ENCODE measurements around the gene SLC12A7.
"Not testable (repeated sequence)": the region's sequence is repeated elsewhere in the genome, so short reads cannot be mapped to it uniquely, and the experiment has no call there.

The SLC12A7 gene

GRCh38 chr5:1021969-1022336 is 89.9 kb downstream of the SLC12A7 start:
- H3K36me3 ChIP-seq (ENCODE audit: control insufficient read depth in 5 of 5, insufficient read depth in 5 of 5, low read length in 5 of 5); H3K4me1 ChIP-seq (ENCODE audit: control insufficient read depth in 5 of 5, insufficient read depth in 5 of 5, low read length in 5 of 5); H3K4me3 ChIP-seq (ENCODE audit: low read depth in 1 of 5, low read length in 5 of 5); H3K9me3 ChIP-seq (ENCODE audit: control insufficient read depth in 5 of 5, low read length in 5 of 5); H3K27ac ChIP-seq (ENCODE audit: low read depth, low read length); H3K9ac ChIP-seq (ENCODE audit: low read length in 5 of 5); H3K27me3 ChIP-seq (ENCODE audit: control insufficient read depth in 5 of 5, insufficient read depth in 4 of 5, low read length in 5 of 5): not testable (repeated sequence)

GRCh38 chr5:1021136-1021968 is 90.5 kb downstream of the SLC12A7 start:
- Histone ChIP-seq H3K27me3 (ENCODE audit: control insufficient read depth in 5 of 5, insufficient read depth in 4 of 5, low read length in 5 of 5) (no peaks in the 10 kb centered on the region), H3K27ac (ENCODE audit: low read depth, low read length) (no peak overlapping the region), H3K4me1 (ENCODE audit: control insufficient read depth in 5 of 5, insufficient read depth in 5 of 5, low read length in 5 of 5) (no peaks in the 10 kb centered on the region), H3K4me3 (ENCODE audit: low read depth in 1 of 5, low read length in 5 of 5) (no peak overlapping the region), H3K9ac (ENCODE audit: low read length in 5 of 5) (no peak overlapping the region), H3K9me3 (ENCODE audit: control insufficient read depth in 5 of 5, low read length in 5 of 5) (no peaks in the 10 kb centered on the region), H3K36me3 (ENCODE audit: control insufficient read depth in 5 of 5, insufficient read depth in 5 of 5, low read length in 5 of 5) (no peaks in the 10 kb centered on the region)

GRCh38 chr5:1020452-1020961 is 91.4 kb downstream of the SLC12A7 start:
- Histone ChIP-seq H3K9ac (ENCODE audit: low read length in 5 of 5) (no peak overlapping the region), H3K4me1 (ENCODE audit: control insufficient read depth in 5 of 5, insufficient read depth in 5 of 5, low read length in 5 of 5) (no peaks in the 10 kb centered on the region), H3K9me3 (ENCODE audit: control insufficient read depth in 5 of 5, low read length in 5 of 5) (no peaks in the 10 kb centered on the region), H3K27ac (ENCODE audit: low read depth, low read length) (no peak overlapping the region), H3K4me3 (ENCODE audit: low read depth in 1 of 5, low read length in 5 of 5) (no peak overlapping the region), H3K27me3 (ENCODE audit: control insufficient read depth in 5 of 5, insufficient read depth in 4 of 5, low read length in 5 of 5) (peaks cover 0 to 2% (median 0%) of the 10 kb centered on the region in 5 donors), H3K36me3 (ENCODE audit: control insufficient read depth in 5 of 5, insufficient read depth in 5 of 5, low read length in 5 of 5) (no peaks in the 10 kb centered on the region)

- Histone ChIP-seq H3K27me3 (ENCODE audit: control insufficient read depth in 5 of 5, insufficient read depth in 4 of 5, low read length in 5 of 5) (peaks cover 0 to 4% (median 0%) of the 10 kb centered on the region in 5 donors), H3K4me3 (ENCODE audit: low read depth in 1 of 5, low read length in 5 of 5) (no peak overlapping the region), H3K36me3 (ENCODE audit: control insufficient read depth in 5 of 5, insufficient read depth in 5 of 5, low read length in 5 of 5) (no peaks in the 10 kb centered on the region), H3K9ac (ENCODE audit: low read length in 5 of 5) (no peak overlapping the region), H3K4me1 (ENCODE audit: control insufficient read depth in 5 of 5, insufficient read depth in 5 of 5, low read length in 5 of 5) (no peaks in the 10 kb centered on the region), H3K9me3 (ENCODE audit: control insufficient read depth in 5 of 5, low read length in 5 of 5) (no peaks in the 10 kb centered on the region), H3K27ac (ENCODE audit: low read depth, low read length) (no peak overlapping the region)
Observed at GRCh38 chr5:1019001-1019905, 92.6 kb downstream of the SLC12A7 start.

GRCh38 chr5:1018596-1018995 is 93.3 kb downstream of the SLC12A7 start:
- no peaks in the 10 kb centered on the region for H3K9me3 ChIP-seq (ENCODE audit: control insufficient read depth in 5 of 5, low read length in 5 of 5)
- H3K36me3 ChIP-seq (ENCODE audit: control insufficient read depth in 5 of 5, insufficient read depth in 5 of 5, low read length in 5 of 5), result no peaks in the 10 kb centered on the region
- no peak overlapping the region for H3K4me3 ChIP-seq (ENCODE audit: low read depth in 1 of 5, low read length in 5 of 5)
- H3K9ac ChIP-seq (ENCODE audit: low read length in 5 of 5), result no peak overlapping the region
- no peak overlapping the region for H3K27ac ChIP-seq (ENCODE audit: low read depth, low read length)
- H3K27me3 ChIP-seq (ENCODE audit: control insufficient read depth in 5 of 5, insufficient read depth in 4 of 5, low read length in 5 of 5), result peaks cover 0 to 4% (median 0%) of the 10 kb centered on the region in 5 donors
- no peaks in the 10 kb centered on the region for H3K4me1 ChIP-seq (ENCODE audit: control insufficient read depth in 5 of 5, insufficient read depth in 5 of 5, low read length in 5 of 5)

- Histone ChIP-seq H3K4me3 (ENCODE audit: low read depth in 1 of 5, low read length in 5 of 5) (no peak overlapping the region), H3K4me1 (ENCODE audit: control insufficient read depth in 5 of 5, insufficient read depth in 5 of 5, low read length in 5 of 5) (no peaks in the 10 kb centered on the region), H3K36me3 (ENCODE audit: control insufficient read depth in 5 of 5, insufficient read depth in 5 of 5, low read length in 5 of 5) (no peaks in the 10 kb centered on the region), H3K27me3 (ENCODE audit: control insufficient read depth in 5 of 5, insufficient read depth in 4 of 5, low read length in 5 of 5) (peaks cover 0 to 9% (median 0%) of the 10 kb centered on the region in 5 donors), H3K27ac (ENCODE audit: low read depth, low read length) (no peak overlapping the region), H3K9ac (ENCODE audit: low read length in 5 of 5) (no peak overlapping the region), H3K9me3 (ENCODE audit: control insufficient read depth in 5 of 5, low read length in 5 of 5) (no peaks in the 10 kb centered on the region)
Observed at GRCh38 chr5:1017691-1018455, 94.0 kb downstream of the SLC12A7 start.

- Histone ChIP-seq H3K27ac (ENCODE audit: low read depth, low read length) (no peak overlapping the region), H3K27me3 (ENCODE audit: control insufficient read depth in 5 of 5, insufficient read depth in 4 of 5, low read length in 5 of 5) (peaks cover 0 to 9% (median 2%) of the 10 kb centered on the region in 5 donors), H3K9me3 (ENCODE audit: control insufficient read depth in 5 of 5, low read length in 5 of 5) (no peaks in the 10 kb centered on the region), H3K4me3 (ENCODE audit: low read depth in 1 of 5, low read length in 5 of 5) (no peak overlapping the region), H3K9ac (ENCODE audit: low read length in 5 of 5) (no peak overlapping the region), H3K4me1 (ENCODE audit: control insufficient read depth in 5 of 5, insufficient read depth in 5 of 5, low read length in 5 of 5) (no peaks in the 10 kb centered on the region), H3K36me3 (ENCODE audit: control insufficient read depth in 5 of 5, insufficient read depth in 5 of 5, low read length in 5 of 5) (no peaks in the 10 kb centered on the region)
Observed at GRCh38 chr5:1017056-1017455, 94.8 kb downstream of the SLC12A7 start.

GRCh38 chr5:1016476-1016875 is 95.4 kb downstream of the SLC12A7 start:
- Histone ChIP-seq H3K4me1 (ENCODE audit: control insufficient read depth in 5 of 5, insufficient read depth in 5 of 5, low read length in 5 of 5) (no peaks in the 10 kb centered on the region), H3K9me3 (ENCODE audit: control insufficient read depth in 5 of 5, low read length in 5 of 5) (no peaks in the 10 kb centered on the region), H3K27ac (ENCODE audit: low read depth, low read length) (no peak overlapping the region), H3K9ac (ENCODE audit: low read length in 5 of 5) (no peak overlapping the region), H3K27me3 (ENCODE audit: control insufficient read depth in 5 of 5, insufficient read depth in 4 of 5, low read length in 5 of 5) (peaks cover 5 to 13% (median 6%) of the 10 kb centered on the region in 5 donors), H3K36me3 (ENCODE audit: control insufficient read depth in 5 of 5, insufficient read depth in 5 of 5, low read length in 5 of 5) (no peaks in the 10 kb centered on the region), H3K4me3 (ENCODE audit: low read depth in 1 of 5, low read length in 5 of 5) (no peak overlapping the region)

GRCh38 chr5:1016036-1016435 is 95.8 kb downstream of the SLC12A7 start:
- peaks cover 9 to 18% (median 11%) of the 10 kb centered on the region in 5 donors for H3K27me3 ChIP-seq (ENCODE audit: control insufficient read depth in 5 of 5, insufficient read depth in 4 of 5, low read length in 5 of 5)
- no peak overlapping the region for H3K27ac ChIP-seq (ENCODE audit: low read depth, low read length)
- H3K4me1 ChIP-seq (ENCODE audit: control insufficient read depth in 5 of 5, insufficient read depth in 5 of 5, low read length in 5 of 5), result no peaks in the 10 kb centered on the region
- H3K36me3 ChIP-seq (ENCODE audit: control insufficient read depth in 5 of 5, insufficient read depth in 5 of 5, low read length in 5 of 5), result no peaks in the 10 kb centered on the region
- no peak overlapping the region for H3K9ac ChIP-seq (ENCODE audit: low read length in 5 of 5)
- H3K9me3 ChIP-seq (ENCODE audit: control insufficient read depth in 5 of 5, low read length in 5 of 5), result no peaks in the 10 kb centered on the region
- H3K4me3 ChIP-seq (ENCODE audit: low read depth in 1 of 5, low read length in 5 of 5), result no peak overlapping the region

All from subcutaneous abdominal adipose tissue (tissue), 5 donors.